GM23338 (cell line): ENCODE results near the gene XYLT1. TPM values are rescaled to one million over a fixed set of nuclear protein-coding genes. Genes with fewer than 3 reads are reported as not detected.

ENCODE experiments used
- ATAC-seq: fragments of 200-7000 bp; cut with Tn5 transposase; 3 replicates; pipeline ENCODE4 v1.9.1; 2020
- DNase-seq: peaks from one replicate; pipeline ENCODE4 v3.0.0-alpha.2; 2015; ENCODE audit warnings: low spot score
- H2AFZ ChIP-seq: fragments of 200-600 bp; sonication (generic); 2 replicates; pipeline ENCODE4 v1.8.0; 2016; ENCODE audit warnings: antibody characterized with exemption, mild to moderate bottlenecking, moderate library complexity
- H3F3A ChIP-seq: fragments of 200-600 bp; sonication (generic); replicated peaks from 2 replicates; pipeline ENCODE4 v1.8.0; 2017; ENCODE audit warnings: antibody characterized with exemption, mixed run types, low read depth
- H3K27ac ChIP-seq: fragments of 200-600 bp; sonication (generic); 2 replicates; pipeline ENCODE4 v1.6.1; 2016; ENCODE audit warnings: low read depth
- H3K27me3 ChIP-seq: fragments of 200-600 bp; sonication (generic); 2 replicates; pipeline ENCODE4 v1.8.0; 2016; ENCODE audit warnings: mild to moderate bottlenecking, mixed run types, moderate library complexity; ENCODE audit not compliant: insufficient read depth
- H3K36me3 ChIP-seq: fragments of 200-600 bp; sonication (generic); 2 replicates; pipeline ENCODE4 v1.8.0; 2016; ENCODE audit warnings: mild to moderate bottlenecking; ENCODE audit not compliant: insufficient read depth
- H3K4me1 ChIP-seq: fragments of 200-600 bp; sonication (generic); 2 replicates; pipeline ENCODE4 v1.8.0; 2016; ENCODE audit warnings: mild to moderate bottlenecking, moderate library complexity; ENCODE audit not compliant: insufficient read depth
- H3K4me2 ChIP-seq: fragments of 200-600 bp; sonication (generic); 2 replicates; pipeline ENCODE4 v1.7.1; 2017; ENCODE audit warnings: mixed run types
- H3K4me3 ChIP-seq: fragments of 200-600 bp; sonication (generic); 2 replicates; pipeline ENCODE4 v1.6.1; 2016; ENCODE audit warnings: mixed run types
- H3K79me2 ChIP-seq: fragments of 200-600 bp; sonication (generic); replicated peaks from 2 replicates; pipeline ENCODE4 v1.8.0; 2017; ENCODE audit warnings: mild to moderate bottlenecking; ENCODE audit not compliant: insufficient read depth
- H3K9me2 ChIP-seq: fragments of 200-600 bp; sonication (generic); 2 replicates; pipeline ENCODE4 v1.8.0; 2017; ENCODE audit not compliant: insufficient read depth
- H4K20me1 ChIP-seq: fragments of 200-600 bp; sonication (generic); replicated peaks from 2 replicates; pipeline ENCODE4 v1.8.0; 2017; ENCODE audit warnings: mild to moderate bottlenecking; ENCODE audit not compliant: insufficient read depth
- H3K27ac Mint-ChIP-seq: 2 replicates; pipeline ENCODE4 v1.8.0; 2020; ENCODE audit warnings: inconsistent platforms, mild to moderate bottlenecking, moderate library complexity, mixed read lengths
- H3K27me3 Mint-ChIP-seq: 3 replicates; pipeline ENCODE4 v1.8.0; 2022; ENCODE audit warnings: low read depth, mild to moderate bottlenecking, moderate library complexity, mixed read lengths, inconsistent platforms; ENCODE audit not compliant: insufficient read depth, poor library complexity
- H3K36me3 Mint-ChIP-seq: 3 replicates; pipeline ENCODE4 v1.8.0; 2021; ENCODE audit warnings: low read depth, mild to moderate bottlenecking, inconsistent platforms, moderate library complexity, mixed read lengths
- H3K4me1 Mint-ChIP-seq: 3 replicates; pipeline ENCODE4 v1.8.0; 2020; ENCODE audit warnings: mild to moderate bottlenecking, inconsistent platforms, mixed read lengths
- H3K4me3 Mint-ChIP-seq: 3 replicates; pipeline ENCODE4 v1.8.0; 2021; ENCODE audit warnings: moderate library complexity, mild to moderate bottlenecking, inconsistent platforms, mixed read lengths
- H3K9me3 Mint-ChIP-seq: 3 replicates; pipeline ENCODE4 v1.8.0; 2020; ENCODE audit warnings: moderate library complexity, mild to moderate bottlenecking, inconsistent platforms, mixed read lengths
- CREB1 ChIP-seq: fragments of 250-450 bp; sonication (Bioruptor Pico); IDR thresholded peaks from 2 replicates; pipeline ENCODE4 v1.5.0; 2020; ENCODE audit warnings: low read depth, mild to moderate bottlenecking, moderate library complexity
- EZH2 ChIP-seq: fragments of 200-600 bp; sonication (generic); IDR thresholded peaks from one replicate; pipeline ENCODE4 v1.8.0; 2017; ENCODE audit warnings: antibody characterized with exemption, mild to moderate bottlenecking, low read depth; ENCODE audit not compliant: unreplicated experiment
- JUNB ChIP-seq: IDR thresholded peaks from one replicate; pipeline ENCODE4 v1.6.1; 2016; ENCODE audit warnings: antibody characterized with exemption; ENCODE audit not compliant: unreplicated experiment
- NANOG ChIP-seq: IDR thresholded peaks from 2 replicates; pipeline ENCODE4 v1.6.1; 2016; ENCODE audit warnings: antibody characterized with exemption, borderline replicate concordance
- POLR2AphosphoS5 ChIP-seq: IDR thresholded peaks from 2 replicates; pipeline ENCODE4 v1.6.1; 2016; ENCODE audit warnings: antibody characterized with exemption, low read depth
- ZNF114 ChIP-seq: fragments of 250-450 bp; sonication (Bioruptor Pico); IDR thresholded peaks from 2 replicates; pipeline ENCODE4 v1.5.0; 2020; ENCODE audit warnings: mild to moderate bottlenecking, moderate library complexity
- polyA plus RNA-seq: library from polyadenylated mRNA; unstranded; fragments of >200 nt; fragmentation: Nextera tagmentation; extraction: Ambion mirVana; gene quantifications from 2 replicates; pipeline ENCODE4 v1.2.1, GENCODE V29; 2016
- total RNA-seq: library from RNA; depleted of rRNA; stranded (reverse); fragments of >200 nt; shearing (Covaris generic); gene quantifications from 2 replicates; pipeline ENCODE4 v1.2.3, GENCODE V29; 2014
- TF ChIP-seq, protein P1 (sequence below): IDR thresholded peaks from one replicate; pipeline ENCODE4 v1.6.1; 2018; ENCODE audit warnings: antibody characterized with exemption; ENCODE audit not compliant: unreplicated experiment
- TF ChIP-seq, protein P2 (sequence below), 2 experiments: fragments of 200-600 bp in 1 of 2; sonication (generic) in 1 of 2; conservative IDR thresholded peaks; 2 replicates each; pipeline versions ENCODE4 v1.5.1 to v1.6.1; 2016 to 2017; ENCODE audit warnings: antibody characterized with exemption in 2 of 2, low read depth in 2 of 2, mild to moderate bottlenecking in 2 of 2, moderate library complexity in 1 of 2
- TF ChIP-seq, protein P3 (sequence below): IDR thresholded peaks from 2 replicates; pipeline ENCODE4 v1.6.1; 2016; ENCODE audit warnings: antibody characterized with exemption

The XYLT1 gene
- total and polyA plus RNA-seq, 2 experiments from 2014 or later: 3.5 to 24.7 TPM

DNA sequence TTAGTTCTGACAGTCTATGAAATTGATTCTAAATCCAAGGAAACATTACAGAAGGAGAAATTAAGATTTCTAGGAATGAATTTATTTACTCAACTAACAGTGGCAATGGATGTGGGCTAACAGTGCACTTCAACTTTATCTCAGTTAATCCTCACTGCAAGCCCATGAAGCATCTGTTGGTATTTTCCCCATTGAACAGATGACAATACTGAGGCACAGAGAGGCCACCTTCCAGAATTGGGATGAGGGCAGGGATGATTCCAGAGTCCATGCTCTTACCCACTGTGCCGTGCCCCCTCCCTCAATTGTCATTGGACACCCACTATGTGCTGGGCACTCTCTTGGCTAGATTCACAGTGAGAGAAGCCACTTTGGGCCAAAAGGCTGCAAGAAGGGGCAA lies 89.0 kb downstream of the XYLT1 start:
- ATAC-seq (no peak), DNase-seq (no peak)
- no peaks in the 10 kb centered on the region for H4K20me1 ChIP-seq
- Mint-ChIP-seq H3K27me3 (peaks cover 7% of the 10 kb centered on the region), H3K9me3 (no peaks in the 10 kb centered on the region), H3K27ac (no peak overlapping the region), H3K36me3 (no peaks in the 10 kb centered on the region), H3K4me3 (no peak overlapping the region), H3K4me1 (peaks cover 69% of the 10 kb centered on the region)
- TF ChIP-seq CREB1 (CRISPR knock-in tag): no peak
- TF ChIP-seq, protein P1, sequence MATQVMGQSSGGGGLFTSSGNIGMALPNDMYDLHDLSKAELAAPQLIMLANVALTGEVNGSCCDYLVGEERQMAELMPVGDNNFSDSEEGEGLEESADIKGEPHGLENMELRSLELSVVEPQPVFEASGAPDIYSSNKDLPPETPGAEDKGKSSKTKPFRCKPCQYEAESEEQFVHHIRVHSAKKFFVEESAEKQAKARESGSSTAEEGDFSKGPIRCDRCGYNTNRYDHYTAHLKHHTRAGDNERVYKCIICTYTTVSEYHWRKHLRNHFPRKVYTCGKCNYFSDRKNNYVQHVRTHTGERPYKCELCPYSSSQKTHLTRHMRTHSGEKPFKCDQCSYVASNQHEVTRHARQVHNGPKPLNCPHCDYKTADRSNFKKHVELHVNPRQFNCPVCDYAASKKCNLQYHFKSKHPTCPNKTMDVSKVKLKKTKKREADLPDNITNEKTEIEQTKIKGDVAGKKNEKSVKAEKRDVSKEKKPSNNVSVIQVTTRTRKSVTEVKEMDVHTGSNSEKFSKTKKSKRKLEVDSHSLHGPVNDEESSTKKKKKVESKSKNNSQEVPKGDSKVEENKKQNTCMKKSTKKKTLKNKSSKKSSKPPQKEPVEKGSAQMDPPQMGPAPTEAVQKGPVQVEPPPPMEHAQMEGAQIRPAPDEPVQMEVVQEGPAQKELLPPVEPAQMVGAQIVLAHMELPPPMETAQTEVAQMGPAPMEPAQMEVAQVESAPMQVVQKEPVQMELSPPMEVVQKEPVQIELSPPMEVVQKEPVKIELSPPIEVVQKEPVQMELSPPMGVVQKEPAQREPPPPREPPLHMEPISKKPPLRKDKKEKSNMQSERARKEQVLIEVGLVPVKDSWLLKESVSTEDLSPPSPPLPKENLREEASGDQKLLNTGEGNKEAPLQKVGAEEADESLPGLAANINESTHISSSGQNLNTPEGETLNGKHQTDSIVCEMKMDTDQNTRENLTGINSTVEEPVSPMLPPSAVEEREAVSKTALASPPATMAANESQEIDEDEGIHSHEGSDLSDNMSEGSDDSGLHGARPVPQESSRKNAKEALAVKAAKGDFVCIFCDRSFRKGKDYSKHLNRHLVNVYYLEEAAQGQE: no peak
- TF ChIP-seq JUNB: no peak
- TF ChIP-seq NANOG: no peak
- TF ChIP-seq, protein P2, sequence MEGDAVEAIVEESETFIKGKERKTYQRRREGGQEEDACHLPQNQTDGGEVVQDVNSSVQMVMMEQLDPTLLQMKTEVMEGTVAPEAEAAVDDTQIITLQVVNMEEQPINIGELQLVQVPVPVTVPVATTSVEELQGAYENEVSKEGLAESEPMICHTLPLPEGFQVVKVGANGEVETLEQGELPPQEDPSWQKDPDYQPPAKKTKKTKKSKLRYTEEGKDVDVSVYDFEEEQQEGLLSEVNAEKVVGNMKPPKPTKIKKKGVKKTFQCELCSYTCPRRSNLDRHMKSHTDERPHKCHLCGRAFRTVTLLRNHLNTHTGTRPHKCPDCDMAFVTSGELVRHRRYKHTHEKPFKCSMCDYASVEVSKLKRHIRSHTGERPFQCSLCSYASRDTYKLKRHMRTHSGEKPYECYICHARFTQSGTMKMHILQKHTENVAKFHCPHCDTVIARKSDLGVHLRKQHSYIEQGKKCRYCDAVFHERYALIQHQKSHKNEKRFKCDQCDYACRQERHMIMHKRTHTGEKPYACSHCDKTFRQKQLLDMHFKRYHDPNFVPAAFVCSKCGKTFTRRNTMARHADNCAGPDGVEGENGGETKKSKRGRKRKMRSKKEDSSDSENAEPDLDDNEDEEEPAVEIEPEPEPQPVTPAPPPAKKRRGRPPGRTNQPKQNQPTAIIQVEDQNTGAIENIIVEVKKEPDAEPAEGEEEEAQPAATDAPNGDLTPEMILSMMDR (conservative IDR thresholded peaks at IDR 0.05; ENCODE audit: low read depth in 2 of 2): no peak
- no peak for TF ChIP-seq ZNF114 (CRISPR knock-in tag)
- peaks cover 64% of the 10 kb centered on the region for H3K79me2 ChIP-seq
- H3K36me3 ChIP-seq: no peaks in the 10 kb centered on the region
- no peak overlapping the region for H3K4me3 ChIP-seq
- H3K27ac ChIP-seq: no peak overlapping the region
- 0 out of 2 replicates have a peak, but pooled peaks cover 3% of the 10 kb centered on the region for H3F3A ChIP-seq
- H3K4me1 ChIP-seq: peaks cover 74% of the 10 kb centered on the region
- H3K9me2 ChIP-seq: no peaks in the 10 kb centered on the region
- H2AFZ ChIP-seq: no peak overlapping the region
- no peaks in the 10 kb centered on the region for H3K27me3 ChIP-seq
- no peak overlapping the region for H3K4me2 ChIP-seq

DNA sequence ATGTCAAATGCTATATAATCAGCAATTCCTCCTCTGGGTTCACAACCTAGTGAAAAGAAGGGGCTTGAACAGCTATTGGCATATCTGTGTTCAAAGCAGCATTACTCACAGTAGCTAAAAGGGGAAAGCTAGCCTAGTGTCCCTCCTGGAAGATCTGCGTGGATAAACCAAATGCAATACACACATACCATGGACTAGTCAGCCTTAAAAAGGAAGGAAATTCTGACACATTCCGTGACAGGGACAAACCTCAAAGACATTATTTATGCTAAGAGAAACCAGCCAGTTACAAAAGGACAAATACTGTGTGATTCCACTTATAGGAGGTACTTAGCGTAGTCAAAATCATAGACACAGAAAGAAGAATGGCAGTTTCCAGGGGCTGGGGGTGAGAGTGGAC lies 90.1 kb downstream of the XYLT1 start:
- DNase-seq: no peak
- Mint-ChIP-seq H3K27ac (peak overlapping the region; percentile 30; the same call in 1 of the 2 replicates), H3K4me3 (no peak overlapping the region), H3K36me3 (no peaks in the 10 kb centered on the region), H3K4me1 (peaks cover 57% of the 10 kb centered on the region), H3K27me3 (peaks cover 7% of the 10 kb centered on the region), H3K9me3 (no peaks in the 10 kb centered on the region)
- H3K27ac ChIP-seq: no peak overlapping the region
- no peak overlapping the region for H2AFZ ChIP-seq
- H3K79me2 ChIP-seq: peaks cover 71% of the 10 kb centered on the region
- ATAC-seq: no peak
- 0 out of 2 replicates have a peak, but pooled peaks cover 3% of the 10 kb centered on the region for H3F3A ChIP-seq
- H3K36me3 ChIP-seq: no peaks in the 10 kb centered on the region
- H3K27me3 ChIP-seq: no peaks in the 10 kb centered on the region
- H3K4me1 ChIP-seq: peaks cover 67% of the 10 kb centered on the region
- H3K9me2 ChIP-seq: no peaks in the 10 kb centered on the region
- TF ChIP-seq CREB1 (CRISPR knock-in tag) (no peak), ZNF114 (CRISPR knock-in tag) (no peak), POLR2AphosphoS5 (no peak), EZH2 (no peak), NANOG (no peak)
- TF ChIP-seq, protein P1: no peak
- TF ChIP-seq, protein P3, sequence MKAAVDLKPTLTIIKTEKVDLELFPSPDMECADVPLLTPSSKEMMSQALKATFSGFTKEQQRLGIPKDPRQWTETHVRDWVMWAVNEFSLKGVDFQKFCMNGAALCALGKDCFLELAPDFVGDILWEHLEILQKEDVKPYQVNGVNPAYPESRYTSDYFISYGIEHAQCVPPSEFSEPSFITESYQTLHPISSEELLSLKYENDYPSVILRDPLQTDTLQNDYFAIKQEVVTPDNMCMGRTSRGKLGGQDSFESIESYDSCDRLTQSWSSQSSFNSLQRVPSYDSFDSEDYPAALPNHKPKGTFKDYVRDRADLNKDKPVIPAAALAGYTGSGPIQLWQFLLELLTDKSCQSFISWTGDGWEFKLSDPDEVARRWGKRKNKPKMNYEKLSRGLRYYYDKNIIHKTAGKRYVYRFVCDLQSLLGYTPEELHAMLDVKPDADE: no peak
- TF ChIP-seq, protein P2 (conservative IDR thresholded peaks at IDR 0.05; ENCODE audit: low read depth in 2 of 2): no peak
- no peaks in the 10 kb centered on the region for H4K20me1 ChIP-seq
- no peak overlapping the region for H3K4me2 ChIP-seq
- H3K4me3 ChIP-seq: no peak overlapping the region
